ENCODE data around the gene ZNF511. TPM values are rescaled to one million over a fixed set of nuclear protein-coding genes. Genes with fewer than 3 reads are reported as not detected.

The ZNF511 gene
- total RNA-seq, 2 experiments from 2014 or later: 38.1 to 40.9 TPM

DNA sequence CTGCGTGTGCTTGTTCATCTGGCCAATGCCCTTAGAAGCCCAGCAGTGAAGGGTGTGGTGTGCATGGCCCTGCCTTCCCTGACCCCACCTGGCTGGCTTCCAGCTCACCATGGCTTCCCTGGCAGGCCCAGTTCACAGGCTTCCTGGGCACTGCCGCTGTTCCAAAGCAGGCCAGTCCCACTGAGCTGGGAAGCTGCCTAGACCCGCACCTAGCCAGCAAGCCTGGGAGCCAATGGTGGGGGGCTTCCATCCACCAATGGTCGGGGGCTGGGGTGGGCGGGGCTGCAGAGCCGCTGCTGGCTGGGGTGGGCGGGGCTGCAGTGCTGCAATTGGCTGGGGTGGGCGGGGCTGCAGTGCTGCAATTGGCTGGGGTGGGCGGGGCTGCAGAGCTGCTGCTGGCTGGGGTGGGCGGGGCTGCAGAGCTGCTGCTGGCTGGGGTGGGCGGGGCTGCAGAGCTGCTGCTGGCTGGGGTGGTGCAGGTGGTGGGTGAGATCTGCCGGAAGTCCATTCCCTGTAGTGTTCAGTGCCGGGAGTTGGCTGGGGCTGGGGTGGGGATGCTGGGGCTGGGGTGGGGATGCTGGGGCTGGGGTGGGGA, 15.6 kb downstream of the ZNF511 start:
- Histone ChIP-seq H3K9me3 (ENCODE audit: control insufficient read depth in 1 of 2, insufficient read depth in 1 of 2, low read length in 2 of 2) (peaks cover 0 to 33% of the 10 kb centered on the region in 2 experiments), H3K27me3 (ENCODE audit: control insufficient read depth in 1 of 2, insufficient read depth in 2 of 2, low read length in 2 of 2) (peaks cover 41% of the 10 kb centered on the region in 2 experiments), H3K27ac (ENCODE audit: low read depth in 1 of 2, low read length in 2 of 2) (no peak overlapping the region), H3K4me1 (ENCODE audit: insufficient read depth, low read length) (peaks cover 22% of the 10 kb centered on the region), H3K4me3 (ENCODE audit: low read length) (no peak overlapping the region), H3K36me3 (ENCODE audit: insufficient read depth, low read length) (no peaks in the 10 kb centered on the region)
- no peaks in the 10 kb centered on the region for H3K36me3 Mint-ChIP-seq (ENCODE audit: low read depth)
- H3K27me3 Mint-ChIP-seq: peaks cover 43% of the 10 kb centered on the region
- ATAC-seq (ENCODE audit: poor library complexity): peak; percentile 92
- TF ChIP-seq CTCF (IDR thresholded peaks at IDR 0.05): no peak
- peak; percentile 30 to 80 (median 60) for DNase-seq
- H3K4me1 Mint-ChIP-seq (ENCODE audit: low read depth): peaks cover 10% of the 10 kb centered on the region
- H3K9me3 Mint-ChIP-seq: no peaks in the 10 kb centered on the region
- no peak overlapping the region for H3K4me3 Mint-ChIP-seq
- no peak overlapping the region for H3K27ac Mint-ChIP-seq
- POLR2A ChIA-PET: interaction anchor here (1.2 kb wide), 1 partner anchor 12 kb away, joined by 6 read pairs; the partner anchor contains the start of gene CALY
- intact Hi-C loops (cut with DNase I, micrococcal nuclease): no loop called here
- CTCF ChIA-PET: interaction anchor here (0.8 kb wide), 1 partner anchor 10 kb away, joined by 4 read pairs; no protein-coding TSS in a partner anchor

GRCh38 chr10:133324857-133325260, 16.1 kb downstream of the ZNF511 start:
- H3K4me3 ChIP-seq (ENCODE audit: low read length): peak overlapping the region; percentile 34
- DNase-seq (no peak), ATAC-seq (ENCODE audit: poor library complexity) (no peak)
- POLR2A ChIA-PET: interaction anchor here (1.2 kb wide), 1 partner anchor 11 kb away, joined by 6 read pairs; the partner anchor contains the start of gene CALY
- CTCF ChIA-PET: interaction anchor here (0.8 kb wide), 1 partner anchor 11 kb away, joined by 4 read pairs; no protein-coding TSS in a partner anchor
- peaks cover 45% of the 10 kb centered on the region for H3K27me3 Mint-ChIP-seq
- H3K36me3 Mint-ChIP-seq (ENCODE audit: low read depth): no peaks in the 10 kb centered on the region
- H3K4me1 Mint-ChIP-seq (ENCODE audit: low read depth): peaks cover 12% of the 10 kb centered on the region
- H3K27me3 ChIP-seq (ENCODE audit: control insufficient read depth in 1 of 2, insufficient read depth in 2 of 2, low read length in 2 of 2): peaks cover 42 to 43% of the 10 kb centered on the region in 2 experiments
- intact Hi-C loops (cut with DNase I, micrococcal nuclease): loop anchor here in 1 of 2 experiments (5.0 kb wide), 2 partner anchors 67 to 112 kb away; partner anchors contain the start of gene MTG1
- peaks cover 27% of the 10 kb centered on the region for H3K4me1 ChIP-seq (ENCODE audit: insufficient read depth, low read length)
- TF ChIP-seq CTCF (IDR thresholded peaks at IDR 0.05): no peak
- peaks cover 0 to 33% of the 10 kb centered on the region in 2 experiments for H3K9me3 ChIP-seq (ENCODE audit: control insufficient read depth in 1 of 2, insufficient read depth in 1 of 2, low read length in 2 of 2)
- H3K4me3 Mint-ChIP-seq: peak overlapping the region; percentile 25
- peak overlapping the region; percentile 67 for H3K27ac Mint-ChIP-seq
- H3K9me3 Mint-ChIP-seq: no peaks in the 10 kb centered on the region
- no peaks in the 10 kb centered on the region for H3K36me3 ChIP-seq (ENCODE audit: insufficient read depth, low read length)
- H3K27ac ChIP-seq (ENCODE audit: low read depth in 1 of 2, low read length in 2 of 2): no peak overlapping the region

DNA sequence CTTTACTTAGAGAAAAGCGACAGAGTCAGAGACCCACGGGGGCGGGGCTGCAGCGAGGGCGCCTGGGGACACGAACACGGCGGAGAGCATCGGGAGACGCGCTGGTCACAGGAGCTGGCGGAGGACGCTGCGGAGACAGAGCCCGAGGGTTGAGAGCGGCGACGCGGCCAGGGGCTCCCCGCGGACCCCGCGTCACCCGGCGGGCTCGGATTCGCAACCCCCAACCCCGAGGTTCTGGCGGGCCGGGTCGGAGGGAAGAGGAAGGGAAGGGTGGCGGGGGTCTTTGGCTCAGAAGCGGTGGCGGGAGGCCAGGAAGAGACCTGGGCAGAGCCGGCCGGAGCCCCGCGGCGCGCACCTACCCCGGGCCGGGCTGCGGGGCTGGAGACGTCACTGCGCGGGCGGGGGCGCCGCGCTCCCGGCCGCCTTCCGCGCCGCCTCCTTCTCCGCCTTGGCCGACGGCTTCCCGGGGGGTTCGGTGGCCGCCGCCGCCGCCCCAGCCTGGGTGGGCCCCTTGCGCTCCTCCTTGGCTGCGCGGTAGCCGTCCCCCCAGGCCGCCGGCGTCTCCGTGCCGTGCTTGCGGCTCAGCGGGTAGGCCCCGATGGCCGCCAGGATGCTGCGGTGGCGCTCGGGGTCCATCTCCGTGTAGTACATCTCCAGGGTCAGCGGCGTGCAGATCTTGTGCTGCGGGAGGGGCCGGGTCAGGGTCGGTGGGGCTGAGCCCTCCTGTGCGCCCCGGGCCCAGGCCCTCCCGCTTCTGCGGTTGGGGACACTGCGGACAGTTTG, 16.9 kb downstream of the ZNF511 start:
- peaks cover 30% of the 10 kb centered on the region for H3K4me1 ChIP-seq (ENCODE audit: insufficient read depth, low read length)
- H3K36me3 ChIP-seq (ENCODE audit: insufficient read depth, low read length): no peaks in the 10 kb centered on the region
- no peak overlapping the region for H3K27ac ChIP-seq (ENCODE audit: low read depth in 1 of 2, low read length in 2 of 2)
- Mint-ChIP-seq H3K9me3 (no peaks in the 10 kb centered on the region), H3K4me3 (peak overlapping the region; percentile 88), H3K27ac (peak overlapping the region; percentile 67), H3K27me3 (peaks cover 40% of the 10 kb centered on the region), H3K4me1 (ENCODE audit: low read depth) (peaks cover 12% of the 10 kb centered on the region), H3K36me3 (ENCODE audit: low read depth) (no peaks in the 10 kb centered on the region)
- POLR2A ChIA-PET: no interaction called here
- H3K27me3 ChIP-seq (ENCODE audit: control insufficient read depth in 1 of 2, insufficient read depth in 2 of 2, low read length in 2 of 2): peaks cover 42 to 43% of the 10 kb centered on the region in 2 experiments
- DNase-seq: peak in 5 of 14 experiments; percentile 30 to 66 (median 40)
- CTCF ChIA-PET: no interaction called here
- peak overlapping the region; percentile 34 for H3K4me3 ChIP-seq (ENCODE audit: low read length)
- no peak for TF ChIP-seq CTCF (IDR thresholded peaks at IDR 0.05)
- intact Hi-C loops (cut with DNase I, micrococcal nuclease): loop anchor here in 1 of 2 experiments (5.0 kb wide), 2 partner anchors 67 to 112 kb away; partner anchors contain the start of gene MTG1
- ATAC-seq (ENCODE audit: poor library complexity): no peak
- peaks cover 0 to 33% of the 10 kb centered on the region in 2 experiments for H3K9me3 ChIP-seq (ENCODE audit: control insufficient read depth in 1 of 2, insufficient read depth in 1 of 2, low read length in 2 of 2)

Data from CD4-positive, alpha-beta T cell (primary cell).